HG03460 (cell line): ENCODE data around the gene PALM2AKAP2.

Experiments
- ATAC-seq: cut with Tn5 transposase; IDR thresholded peaks from one replicate; pipeline ENCODE4 v1.9.1; 2021; ENCODE audit not compliant: unreplicated experiment

The PALM2AKAP2 gene

DNA sequence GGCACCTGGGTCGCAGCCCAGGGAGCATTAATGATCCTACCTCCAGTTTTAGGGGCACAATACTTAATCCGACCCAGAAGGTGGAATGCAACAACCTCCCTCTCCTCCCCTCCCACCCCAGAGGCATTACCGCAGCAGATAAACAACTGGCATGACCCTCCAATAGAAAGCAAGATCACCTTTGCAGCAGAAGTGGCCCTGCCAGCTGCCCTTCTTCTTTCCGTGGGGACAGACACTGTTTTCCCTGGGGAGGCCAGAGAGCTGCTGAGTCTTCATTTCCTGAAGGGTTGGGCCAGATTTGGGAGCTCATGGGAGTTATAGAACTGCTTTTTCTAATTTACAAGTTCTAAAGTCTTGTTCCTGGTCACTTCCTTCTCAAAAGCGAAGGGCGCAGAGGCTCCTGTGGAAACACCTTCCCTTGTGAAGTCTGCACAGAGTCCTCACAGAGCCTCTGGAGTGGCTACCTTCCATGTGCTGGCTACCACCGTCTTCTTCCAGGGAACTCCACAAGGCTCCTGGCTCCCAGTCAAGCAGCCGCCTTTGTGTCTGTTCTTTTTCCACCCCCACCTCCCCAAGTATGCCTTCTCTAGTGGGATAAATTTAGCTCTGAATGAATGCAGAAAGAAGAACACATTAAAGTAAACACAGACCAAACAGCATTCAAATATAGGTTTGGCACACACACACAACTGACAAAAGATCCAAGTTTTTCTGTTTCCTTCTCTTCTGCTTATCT is 8.0 kb upstream of the PALM2AKAP2 start:
- ATAC-seq, result no peak

DNA sequence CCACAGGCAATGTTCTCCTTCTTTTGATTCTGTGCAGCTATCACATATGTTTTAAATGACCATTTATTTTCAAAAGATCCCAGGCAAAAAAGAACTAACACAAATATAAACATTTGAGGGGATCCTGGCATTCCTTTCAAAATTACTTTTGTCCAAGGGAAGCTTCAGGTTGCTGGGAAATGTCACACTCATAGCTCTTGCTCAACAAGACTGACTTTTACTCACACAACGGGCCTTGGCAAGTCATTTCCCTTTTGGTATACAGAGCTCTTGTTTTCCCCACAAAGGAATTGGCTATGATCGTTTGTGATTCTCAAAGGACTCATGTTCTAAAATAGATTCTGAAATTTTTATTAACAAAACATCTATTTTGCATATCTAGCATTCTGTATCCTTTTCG is 4.5 kb upstream of the PALM2AKAP2 start:
- ATAC-seq, result no peak

- no peak for ATAC-seq
Measured at GRCh38 chr9:109776391-109776790, 3.6 kb upstream of the PALM2AKAP2 start.

- ATAC-seq, result no peak
Measured at GRCh38 chr9:109780453-109781033, 545 bp downstream of the PALM2AKAP2 start.

DNA sequence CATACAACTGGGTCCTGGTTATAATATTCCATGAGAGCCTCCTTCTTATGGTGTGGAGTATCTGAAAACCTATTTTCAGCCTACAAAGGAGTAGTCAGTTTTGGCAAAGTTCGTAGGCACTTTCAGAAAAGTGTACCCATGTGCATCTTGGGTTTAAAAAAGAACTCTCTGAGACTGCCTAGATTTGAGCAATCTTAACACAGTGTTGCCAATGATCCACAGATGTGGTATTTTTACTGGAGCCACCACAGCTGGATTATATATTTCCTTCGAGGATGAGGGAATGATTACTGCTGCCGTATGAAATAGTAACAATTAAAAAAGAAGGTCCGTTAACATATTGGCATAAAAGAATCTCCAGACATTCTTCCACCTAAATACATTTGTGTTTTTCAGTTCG is 1.1 kb downstream of the PALM2AKAP2 start:
- ATAC-seq, result no peak

- no peak for ATAC-seq
Measured at GRCh38 chr9:109781541-109782197, 1.7 kb downstream of the PALM2AKAP2 start.

DNA sequence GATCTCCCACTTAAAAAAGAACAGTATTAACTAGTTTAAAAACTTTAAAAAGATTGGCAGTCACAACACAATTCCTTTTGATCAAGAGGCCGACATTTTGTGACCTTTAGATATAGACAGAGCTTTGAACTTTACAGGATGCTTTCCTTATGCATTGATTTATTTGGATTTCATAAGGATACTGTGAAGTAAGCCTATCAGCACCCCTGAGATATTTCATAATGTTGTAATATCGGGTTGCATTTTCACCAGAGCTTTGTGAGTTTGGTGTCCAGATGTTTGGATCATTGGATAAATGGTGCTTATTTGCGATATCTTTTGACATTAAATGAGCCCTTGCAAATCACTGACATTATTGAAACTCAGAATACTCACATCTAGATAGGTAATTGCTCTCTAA is 7.7 kb downstream of the PALM2AKAP2 start:
- ATAC-seq, result no peak

GRCh38 chr9:109789556-109789955 is 9.6 kb downstream of the PALM2AKAP2 start:
- ATAC-seq, result no peak

GRCh38 chr9:109789971-109790370 is 10.0 kb downstream of the PALM2AKAP2 start:
- no peak for ATAC-seq

- ATAC-seq, result no peak
Measured at GRCh38 chr9:109791003-109791677, 11.1 kb downstream of the PALM2AKAP2 start.

DNA sequence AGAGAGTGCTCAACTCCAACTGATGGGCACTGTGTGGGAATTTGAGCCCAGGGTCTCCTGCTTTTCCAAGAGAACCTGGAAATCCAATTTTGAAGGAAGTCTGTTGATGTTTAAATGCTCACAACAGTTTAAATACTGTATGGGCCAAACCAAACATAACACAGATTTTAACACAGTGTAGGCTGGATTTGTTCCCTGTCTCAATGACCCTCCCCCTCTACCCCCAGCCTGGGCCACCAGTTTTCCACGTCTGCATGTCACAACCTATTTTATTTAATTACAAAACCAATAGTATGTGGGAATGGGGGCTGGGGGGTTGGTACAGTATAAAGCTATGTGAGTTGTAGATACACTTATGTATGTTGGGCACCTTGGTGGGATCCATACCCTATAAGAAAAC is 11.7 kb downstream of the PALM2AKAP2 start:
- no peak for ATAC-seq

GRCh38 chr9:109792951-109793546 is 13.1 kb downstream of the PALM2AKAP2 start:
- no peak for ATAC-seq

- ATAC-seq, result no peak
Measured at GRCh38 chr9:109793921-109794320, 13.9 kb downstream of the PALM2AKAP2 start.

GRCh38 chr9:109794361-109795012 is 14.5 kb downstream of the PALM2AKAP2 start:
- no peak for ATAC-seq

GRCh38 chr9:109795613-109796012 is 15.6 kb downstream of the PALM2AKAP2 start:
- ATAC-seq, result no peak

- ATAC-seq, result no peak
Measured at GRCh38 chr9:109796078-109796477, 16.1 kb downstream of the PALM2AKAP2 start.

DNA sequence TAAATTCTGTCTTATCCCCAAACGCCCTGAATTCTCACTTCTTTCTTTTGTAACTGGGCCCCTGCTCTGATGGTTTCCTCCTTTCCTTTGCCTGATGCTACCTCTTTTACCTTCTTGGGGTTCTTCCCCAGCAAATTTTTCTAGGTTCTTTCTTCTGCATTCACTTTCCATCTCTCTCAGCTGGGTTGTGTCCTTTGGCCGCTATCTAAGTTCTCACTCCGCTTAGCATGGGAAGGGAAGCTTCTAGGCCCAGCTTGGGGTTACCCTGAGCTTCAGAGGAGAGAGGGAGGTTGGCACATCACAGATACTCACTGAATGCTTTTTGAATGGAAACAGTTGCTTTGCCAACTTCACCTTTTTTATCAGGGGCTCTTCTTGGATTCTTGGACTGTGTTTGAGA is 17.0 kb downstream of the PALM2AKAP2 start:
- ATAC-seq, result no peak

DNA sequence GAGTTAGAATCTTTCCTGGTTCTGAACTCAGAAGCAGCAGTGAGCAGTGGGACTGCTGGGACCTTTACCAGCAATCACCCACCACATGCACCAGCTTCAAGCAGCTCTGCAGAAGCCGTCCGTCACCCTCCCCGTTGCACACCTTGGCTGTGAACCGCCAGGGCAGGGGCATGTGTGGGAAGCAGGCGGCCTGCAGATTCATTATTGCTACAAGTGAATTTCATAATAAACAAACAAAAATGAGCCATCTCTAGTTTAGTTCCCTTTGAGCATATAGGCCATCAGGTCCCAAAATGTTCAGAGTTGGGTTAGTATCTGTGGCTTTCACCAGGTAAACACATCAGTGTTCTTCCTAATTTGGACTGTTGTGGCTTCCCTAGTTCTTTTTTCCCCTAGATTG is 17.5 kb downstream of the PALM2AKAP2 start:
- no peak for ATAC-seq

DNA sequence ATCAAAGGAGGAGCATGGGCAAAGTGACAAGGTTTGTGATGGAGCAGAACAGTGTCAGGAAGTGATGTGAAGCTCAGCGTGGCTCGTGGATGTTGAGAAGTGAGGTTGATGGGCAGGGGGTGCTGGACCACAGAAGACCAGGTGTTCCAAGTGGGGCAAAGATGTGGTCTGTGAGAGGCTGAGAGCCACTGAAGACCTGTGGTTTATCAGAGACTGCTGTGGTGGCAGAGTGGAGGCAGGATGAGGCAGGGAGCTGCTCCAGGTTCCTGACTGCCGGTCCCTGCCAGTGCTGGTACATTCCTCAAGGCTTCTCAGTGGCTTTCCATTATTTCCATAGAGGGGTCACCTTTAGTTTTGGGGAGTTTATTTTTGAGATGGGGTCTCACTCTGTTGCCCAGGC is 19.1 kb downstream of the PALM2AKAP2 start:
- ATAC-seq, result no peak

DNA sequence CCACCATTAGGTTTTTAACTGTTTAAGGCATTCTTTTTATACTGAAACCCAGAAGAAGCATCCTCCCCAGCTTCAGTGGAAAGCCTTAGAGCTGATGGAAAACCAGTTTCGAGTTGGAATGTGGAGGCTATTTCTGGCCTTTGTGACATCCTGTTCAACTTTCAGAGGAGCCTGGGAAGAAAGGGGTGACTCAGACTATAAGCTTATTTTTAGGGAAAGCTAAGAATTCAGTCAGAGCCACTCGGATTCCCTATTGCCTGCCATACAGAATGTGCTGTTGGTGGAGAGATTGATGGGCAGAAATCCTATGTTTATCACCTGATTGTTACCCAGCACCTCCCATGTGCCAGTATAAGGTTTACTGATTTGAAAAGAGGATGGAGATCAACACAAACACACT is 19.8 kb downstream of the PALM2AKAP2 start:
- no peak for ATAC-seq

GRCh38 chr9:109801484-109801883 is 21.5 kb downstream of the PALM2AKAP2 start:
- no peak for ATAC-seq
